Natural killer cell (primary cell): ENCODE results near the gene ARMH3. TPM values are rescaled to one million over a fixed set of nuclear protein-coding genes. Genes with fewer than 3 reads are reported as not detected.

Experiments
- ATAC-seq, 3 donors: fragments of 150-1000 bp in 2 of 3; fragments of 200-7000 bp in 1 of 3; cut with Tn5 transposase; 1 replicate in 1 of 3; 2 replicates in 2 of 3; pipeline ENCODE4 v1.10.0; 2021; ENCODE audit warnings: mild to moderate bottlenecking in 2 of 3, moderate library complexity in 2 of 3
- DNase-seq, 2 donors: peaks; one replicate each; pipeline versions ENCODE4 v3.0.0 to v3.0.0-alpha.2; 2013 to 2021; ENCODE audit warnings: mixed read lengths in 1 of 2
- H3K27ac ChIP-seq: one replicate; pipeline ENCODE4 v1.5.1; 2013; ENCODE audit warnings: mild to moderate bottlenecking, low read length
- H3K27me3 ChIP-seq: one replicate; pipeline ENCODE4 v1.6.1; 2013; ENCODE audit warnings: low read length; ENCODE audit not compliant: control insufficient read depth, insufficient read depth
- H3K36me3 ChIP-seq: one replicate; pipeline ENCODE4 v1.6.1; 2013; ENCODE audit warnings: low read length; ENCODE audit not compliant: control insufficient read depth, insufficient read depth
- H3K4me1 ChIP-seq: one replicate; pipeline ENCODE4 v1.6.1; 2013; ENCODE audit warnings: low read length; ENCODE audit not compliant: control insufficient read depth, insufficient read depth
- H3K4me3 ChIP-seq: one replicate; pipeline ENCODE4 v1.5.1; 2013; ENCODE audit warnings: low read length
- H3K9me3 ChIP-seq: one replicate; pipeline ENCODE4 v1.6.1; 2013; ENCODE audit warnings: low read length; ENCODE audit not compliant: control insufficient read depth, insufficient read depth
- H3K27ac Mint-ChIP-seq, 2 donors: one replicate each; pipeline ENCODE4 v1.8.0; 2022; ENCODE audit warnings: mild to moderate bottlenecking in 2 of 2, mixed read lengths in 2 of 2, moderate library complexity in 1 of 2
- H3K27me3 Mint-ChIP-seq, 2 donors: one replicate each; pipeline ENCODE4 v1.8.0; 2022; ENCODE audit warnings: low read depth in 2 of 2, mixed read lengths in 2 of 2
- H3K36me3 Mint-ChIP-seq: one replicate; pipeline ENCODE4 v1.8.0; 2022; ENCODE audit warnings: mixed read lengths
- H3K4me1 Mint-ChIP-seq, 2 donors: one replicate each; pipeline ENCODE4 v1.8.0; 2022; ENCODE audit warnings: mixed read lengths in 2 of 2
- H3K4me3 Mint-ChIP-seq: one replicate; pipeline ENCODE4 v1.8.0; 2022; ENCODE audit warnings: mild to moderate bottlenecking, moderate library complexity, mixed read lengths
- H3K9me3 Mint-ChIP-seq, 2 donors: one replicate each; pipeline ENCODE4 v1.8.0; 2022; ENCODE audit warnings: mixed read lengths in 2 of 2
- WGBS: methylation state at CpG from one replicate; pipeline ENCODE4 v1.1.7; 2013; ENCODE audit warnings: missing lambda C conversion rate; ENCODE audit not compliant: insufficient coverage; 5-methylcytosine and 5-hydroxymethylcytosine counted together
- intact Hi-C: fragments of 100-400 bp; cut with micrococcal nuclease; formaldehyde crosslinking; loops from one replicate; pipeline ENCODE4 v1.14.2; 2022
- total RNA-seq, 4 donors: library from RNA; stranded (reverse); fragments of 120-200 nt in 1 of 4; gene quantifications; one replicate each; pipeline versions ENCODE4 v1.2.3 to v1.2.4, GENCODE V29; 2013 to 2022
- TF ChIP-seq, protein P1 (sequence below): fragments of 200-600 bp; IDR thresholded peaks from one replicate; pipeline ENCODE4 v1.8.0; 2022; ENCODE audit warnings: antibody characterized with exemption

The ARMH3 gene
- total RNA-seq, 3 donors from 2014 or later (not counting 1 experiment from before 2014, with no cell fraction given): 29.9 to 38.9 (median 35.4) TPM

DNA sequence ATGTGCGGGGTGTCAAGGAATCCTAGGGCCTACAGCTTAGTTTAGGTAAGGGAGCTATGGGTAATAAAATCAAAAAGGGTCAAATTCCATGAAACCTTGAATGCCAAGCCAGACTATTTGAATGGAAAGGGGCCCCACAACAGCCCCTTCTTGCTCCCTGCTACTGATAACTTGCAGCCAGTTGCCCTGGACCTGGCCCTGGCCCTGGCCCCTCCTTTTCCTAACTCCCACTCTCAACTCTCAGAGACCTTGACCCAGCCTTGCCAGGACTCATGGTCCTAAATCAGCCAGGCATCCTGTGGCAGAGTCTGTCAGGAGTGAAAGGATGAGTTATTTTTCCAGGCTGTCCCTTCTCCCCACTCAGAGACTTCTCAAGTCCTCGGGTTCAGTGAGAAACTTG lies 218.2 kb downstream of the ARMH3 start:
- 88% methylated on average over 2 of the region's 2 CpGs for WGBS
- no peak for DNase-seq
- Histone ChIP-seq H3K36me3 (no peaks in the 10 kb centered on the region), H3K4me1 (peaks cover 49% of the 10 kb centered on the region), H3K27me3 (peaks cover 2% of the 10 kb centered on the region), H3K4me3 (no peak overlapping the region), H3K9me3 (no peaks in the 10 kb centered on the region), H3K27ac (no peak overlapping the region)
- Mint-ChIP-seq H3K4me1 (peaks cover 13 to 50% of the 10 kb centered on the region in 2 donors), H3K9me3 (no peaks in the 10 kb centered on the region), H3K36me3 (no peaks in the 10 kb centered on the region), H3K27ac (no peak overlapping the region), H3K27me3 (peaks cover 3 to 7% of the 10 kb centered on the region in 2 donors), H3K4me3 (no peak overlapping the region)
- intact Hi-C loops: no loop called here
- ATAC-seq: no peak
- TF ChIP-seq, protein P1, sequence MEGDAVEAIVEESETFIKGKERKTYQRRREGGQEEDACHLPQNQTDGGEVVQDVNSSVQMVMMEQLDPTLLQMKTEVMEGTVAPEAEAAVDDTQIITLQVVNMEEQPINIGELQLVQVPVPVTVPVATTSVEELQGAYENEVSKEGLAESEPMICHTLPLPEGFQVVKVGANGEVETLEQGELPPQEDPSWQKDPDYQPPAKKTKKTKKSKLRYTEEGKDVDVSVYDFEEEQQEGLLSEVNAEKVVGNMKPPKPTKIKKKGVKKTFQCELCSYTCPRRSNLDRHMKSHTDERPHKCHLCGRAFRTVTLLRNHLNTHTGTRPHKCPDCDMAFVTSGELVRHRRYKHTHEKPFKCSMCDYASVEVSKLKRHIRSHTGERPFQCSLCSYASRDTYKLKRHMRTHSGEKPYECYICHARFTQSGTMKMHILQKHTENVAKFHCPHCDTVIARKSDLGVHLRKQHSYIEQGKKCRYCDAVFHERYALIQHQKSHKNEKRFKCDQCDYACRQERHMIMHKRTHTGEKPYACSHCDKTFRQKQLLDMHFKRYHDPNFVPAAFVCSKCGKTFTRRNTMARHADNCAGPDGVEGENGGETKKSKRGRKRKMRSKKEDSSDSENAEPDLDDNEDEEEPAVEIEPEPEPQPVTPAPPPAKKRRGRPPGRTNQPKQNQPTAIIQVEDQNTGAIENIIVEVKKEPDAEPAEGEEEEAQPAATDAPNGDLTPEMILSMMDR: no peak

DNA sequence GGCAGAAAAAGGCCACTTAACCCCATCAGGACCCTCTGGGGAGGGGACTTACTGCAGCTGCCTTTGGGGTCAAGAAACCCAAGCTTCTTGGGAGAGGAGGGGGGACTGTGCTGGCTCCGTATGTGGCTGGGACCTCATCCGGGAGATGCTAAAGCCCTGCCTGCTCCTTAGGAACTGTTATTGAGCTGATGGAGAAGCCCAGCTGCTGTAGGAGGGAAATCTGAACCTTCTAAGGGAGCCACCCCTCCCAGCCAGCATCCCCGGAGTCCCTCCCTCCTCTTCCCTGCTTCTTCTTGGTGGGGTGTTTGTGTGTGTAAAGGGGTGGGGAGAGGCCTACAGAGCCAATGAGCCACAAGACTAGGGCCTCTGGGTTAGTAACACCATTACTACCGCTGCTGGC lies 220.6 kb downstream of the ARMH3 start:
- ATAC-seq: no peak
- 95% methylated on average over 3 of the region's 4 CpGs for WGBS
- peaks cover 51% of the 10 kb centered on the region for H3K4me1 ChIP-seq
- intact Hi-C loops: no loop called here
- no peaks in the 10 kb centered on the region for H3K9me3 ChIP-seq
- no peak overlapping the region for H3K4me3 ChIP-seq
- Mint-ChIP-seq H3K9me3 (no peaks in the 10 kb centered on the region), H3K36me3 (no peaks in the 10 kb centered on the region), H3K4me1 (peaks cover 23 to 52% of the 10 kb centered on the region in 2 donors), H3K27me3 (no peaks in the 10 kb centered on the region), H3K4me3 (no peak overlapping the region), H3K27ac (no peak overlapping the region)
- H3K27ac ChIP-seq: no peak overlapping the region
- no peaks in the 10 kb centered on the region for H3K27me3 ChIP-seq
- no peaks in the 10 kb centered on the region for H3K36me3 ChIP-seq
- TF ChIP-seq, protein P1: no peak
- DNase-seq: no peak

DNA sequence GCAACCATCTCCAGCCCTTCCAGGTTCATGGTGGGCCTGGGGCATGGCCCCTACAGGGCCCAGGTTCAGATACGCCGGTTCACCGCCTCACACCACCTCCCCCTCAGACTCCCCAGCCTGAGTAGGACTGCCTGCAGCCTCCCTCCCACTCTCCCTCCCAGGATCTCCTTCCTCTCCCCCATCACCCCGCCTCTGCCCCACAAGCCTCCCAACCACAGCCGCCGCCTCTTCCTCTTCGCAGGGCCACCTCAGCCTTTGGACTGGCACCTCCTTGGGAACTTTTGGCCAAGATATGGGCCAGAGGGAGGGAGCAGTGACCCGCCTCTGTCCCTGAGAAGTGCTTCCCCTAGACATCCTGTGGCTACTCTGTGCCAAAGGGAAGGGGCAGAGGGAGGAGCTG lies 221.6 kb downstream of the ARMH3 start:
- Histone ChIP-seq H3K27ac (no peak overlapping the region), H3K4me1 (peaks cover 49% of the 10 kb centered on the region), H3K36me3 (no peaks in the 10 kb centered on the region), H3K4me3 (no peak overlapping the region), H3K27me3 (no peaks in the 10 kb centered on the region), H3K9me3 (no peaks in the 10 kb centered on the region)
- Mint-ChIP-seq H3K27ac (no peak overlapping the region), H3K4me3 (no peak overlapping the region), H3K36me3 (no peaks in the 10 kb centered on the region), H3K27me3 (no peaks in the 10 kb centered on the region), H3K9me3 (no peaks in the 10 kb centered on the region), H3K4me1 (peaks cover 30 to 50% of the 10 kb centered on the region in 2 donors)
- ATAC-seq (no peak), DNase-seq (peak in 1 of 2 donors; percentile 40)
- 19% methylated on average over 8 of the region's 8 CpGs for WGBS
- intact Hi-C loops: no loop called here
- TF ChIP-seq, protein P1: no peak

DNA sequence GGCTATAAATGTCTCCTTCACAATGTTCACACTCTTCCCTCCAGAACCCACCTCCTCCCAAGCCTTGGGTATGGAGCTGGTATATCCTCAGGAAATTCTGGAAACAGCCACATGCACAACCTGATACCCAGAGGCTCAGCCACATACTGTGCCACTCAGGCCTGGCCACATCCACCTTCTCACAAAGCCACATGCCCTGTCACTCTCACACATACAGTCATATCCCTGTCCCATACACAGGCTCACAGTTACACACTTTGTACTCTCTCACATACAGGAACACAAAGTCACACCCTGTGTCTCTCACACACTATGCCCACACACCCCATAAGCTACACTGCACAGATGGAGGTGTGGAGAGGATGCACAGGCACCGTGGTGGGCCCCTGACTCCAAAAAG lies 222.5 kb downstream of the ARMH3 start:
- Mint-ChIP-seq H3K27ac (peak overlapping the region in 1 of 2 donors; percentile 22), H3K4me3 (peak overlapping the region; percentile 2), H3K9me3 (no peaks in the 10 kb centered on the region), H3K36me3 (no peaks in the 10 kb centered on the region), H3K4me1 (peaks cover 30 to 47% of the 10 kb centered on the region in 2 donors), H3K27me3 (no peaks in the 10 kb centered on the region)
- TF ChIP-seq, protein P1: no peak
- intact Hi-C loops: no loop called here
- Histone ChIP-seq H3K27me3 (no peaks in the 10 kb centered on the region), H3K4me3 (no peak overlapping the region), H3K36me3 (no peaks in the 10 kb centered on the region), H3K4me1 (peaks cover 52% of the 10 kb centered on the region), H3K27ac (no peak overlapping the region), H3K9me3 (no peaks in the 10 kb centered on the region)
- ATAC-seq (no peak), DNase-seq (peak in 1 of 2 donors; percentile 6)
- 91% methylated on average over 1 of the region's 1 CpG for WGBS
